ENCODE measurements around the gene PDHX.

The PDHX gene

GRCh38 chr11:34957606-34958005, 41.2 kb downstream of the PDHX start:
- no peak for DNase-seq (ENCODE audit: low read depth)

- no peak for DNase-seq (ENCODE audit: low read depth)
These were observed 43.4 kb downstream of the PDHX start for GRCh38 chr11:34959770-34960169.

GRCh38 chr11:34960277-34960676, 43.9 kb downstream of the PDHX start:
- no peak for DNase-seq (ENCODE audit: low read depth)

- no peak for DNase-seq (ENCODE audit: low read depth)
These were observed 45.6 kb downstream of the PDHX start for GRCh38 chr11:34962034-34962433.

GRCh38 chr11:34963351-34963750, 46.9 kb downstream of the PDHX start:
- DNase-seq (ENCODE audit: low read depth) = no peak

GRCh38 chr11:34964610-34965331, 48.4 kb downstream of the PDHX start:
- no peak for DNase-seq (ENCODE audit: low read depth)

- DNase-seq (ENCODE audit: low read depth) = no peak
These were observed 52.4 kb downstream of the PDHX start for GRCh38 chr11:34968862-34969261.

- DNase-seq (ENCODE audit: low read depth) = no peak
These were observed 53.6 kb downstream of the PDHX start for GRCh38 chr11:34970033-34970432.

GRCh38 chr11:34970480-34970879, 54.1 kb downstream of the PDHX start:
- no peak for DNase-seq (ENCODE audit: low read depth)

- DNase-seq (ENCODE audit: low read depth) = no peak
These were observed 55.5 kb downstream of the PDHX start for GRCh38 chr11:34971928-34972327.

- no peak for DNase-seq (ENCODE audit: low read depth)
These were observed 55.9 kb downstream of the PDHX start for GRCh38 chr11:34972366-34972765.

GRCh38 chr11:34972892-34973291, 56.5 kb downstream of the PDHX start:
- DNase-seq (ENCODE audit: low read depth) = no peak

- no peak for DNase-seq (ENCODE audit: low read depth)
These were observed 59.1 kb downstream of the PDHX start for GRCh38 chr11:34975482-34975881.

GRCh38 chr11:34976496-34977088, 60.2 kb downstream of the PDHX start:
- DNase-seq (ENCODE audit: low read depth) = no peak

- DNase-seq (ENCODE audit: low read depth) = peak; percentile 93
These were observed 60.9 kb downstream of the PDHX start for GRCh38 chr11:34977089-34977912.

GRCh38 chr11:34978236-34979191, 62.1 kb downstream of the PDHX start:
- DNase-seq (ENCODE audit: low read depth) = no peak

GRCh38 chr11:34984514-34984913, 68.1 kb downstream of the PDHX start:
- no peak for DNase-seq (ENCODE audit: low read depth)

GRCh38 chr11:34986883-34987520, 70.6 kb downstream of the PDHX start:
- DNase-seq (ENCODE audit: low read depth) = no peak

GRCh38 chr11:34987617-34988016, 71.2 kb downstream of the PDHX start:
- no peak for DNase-seq (ENCODE audit: low read depth)

GRCh38 chr11:34988294-34989255, 72.2 kb downstream of the PDHX start:
- no peak for DNase-seq (ENCODE audit: low read depth)
